ENCODE measurements around the gene PPDPF. TPM values are rescaled to one million over a fixed set of nuclear protein-coding genes. Genes with fewer than 3 reads are reported as not detected.

PPDPF gene
- total RNA-seq, 4 donors from 2014 or later: 151 to 352 (median 299) TPM

- peaks cover 8% of the 10 kb centered on the region for H3K36me3 ChIP-seq
- TF ChIP-seq POLR2AphosphoS5 (IDR thresholded peaks at IDR 0.05) (no peak), EP300 (IDR thresholded peaks at IDR 0.05) (no peak), CTCF (IDR thresholded peaks at IDR 0.05) (no peak), POLR2A (IDR thresholded peaks at IDR 0.05) (no peak)
- no peaks in the 10 kb centered on the region for H3K9me3 ChIP-seq
- 89% methylated on average over 14 of the region's 32 CpGs for WGBS
- H3K4me3 ChIP-seq: no peak overlapping the region
- peak in 1 of 2 donors; percentile 66 for DNase-seq (ENCODE audit: low spot score in 2 of 2)
- H3K4me1 ChIP-seq: peaks cover 28% of the 10 kb centered on the region
- no peak overlapping the region for H3K27ac ChIP-seq
- no peaks in the 10 kb centered on the region for H3K27me3 ChIP-seq
Measured at GRCh38 chr20:63517376-63518309, 2.9 kb upstream of the PPDPF start.

GRCh38 chr20:63518351-63518861, 2.2 kb upstream of the PPDPF start:
- DNase-seq (ENCODE audit: low spot score in 2 of 2): peak; percentile 61 to 80
- Histone ChIP-seq H3K4me1 (peaks cover 32% of the 10 kb centered on the region), H3K27me3 (no peaks in the 10 kb centered on the region), H3K4me3 (no peak overlapping the region), H3K27ac (no peak overlapping the region), H3K9me3 (no peaks in the 10 kb centered on the region), H3K36me3 (peaks cover 16% of the 10 kb centered on the region)
- TF ChIP-seq POLR2AphosphoS5 (IDR thresholded peaks at IDR 0.05): no peak
- no peak for TF ChIP-seq POLR2A (IDR thresholded peaks at IDR 0.05)
- no peak for TF ChIP-seq EP300 (IDR thresholded peaks at IDR 0.05)
- TF ChIP-seq CTCF (IDR thresholded peaks at IDR 0.05): no peak
- WGBS: 93% methylated on average over 6 of the region's 20 CpGs

- Histone ChIP-seq H3K36me3 (peaks cover 18% of the 10 kb centered on the region), H3K9me3 (no peaks in the 10 kb centered on the region), H3K4me1 (peaks cover 32% of the 10 kb centered on the region), H3K27ac (no peak overlapping the region), H3K27me3 (no peaks in the 10 kb centered on the region), H3K4me3 (peak overlapping the region; percentile 75)
- peak; percentile 59 to 79 for DNase-seq (ENCODE audit: low spot score in 2 of 2)
- 83% methylated on average over 25 of the region's 32 CpGs for WGBS
- TF ChIP-seq POLR2A (IDR thresholded peaks at IDR 0.05) (no peak), POLR2AphosphoS5 (IDR thresholded peaks at IDR 0.05) (no peak), CTCF (IDR thresholded peaks at IDR 0.05) (no peak), EP300 (IDR thresholded peaks at IDR 0.05) (no peak)
Measured at GRCh38 chr20:63518946-63519667, 1.5 kb upstream of the PPDPF start.

GRCh38 chr20:63519668-63520503, 679 bp upstream of the PPDPF start:
- no peak for TF ChIP-seq POLR2A (IDR thresholded peaks at IDR 0.05)
- TF ChIP-seq POLR2AphosphoS5 (IDR thresholded peaks at IDR 0.05): no peak
- TF ChIP-seq CTCF (IDR thresholded peaks at IDR 0.05): peak in 1 of 2 donors; percentile 25
- TF ChIP-seq EP300 (IDR thresholded peaks at IDR 0.05): no peak
- 0% methylated on average over 13 of the region's 72 CpGs for WGBS
- no peaks in the 10 kb centered on the region for H3K9me3 ChIP-seq
- peak overlapping the region; percentile 98 for H3K27ac ChIP-seq
- H3K27me3 ChIP-seq: no peaks in the 10 kb centered on the region
- peaks cover 32% of the 10 kb centered on the region for H3K4me1 ChIP-seq
- H3K4me3 ChIP-seq: peak overlapping the region; percentile 75
- DNase-seq (ENCODE audit: low spot score in 2 of 2): peak; percentile 82 to 83
- peaks cover 18% of the 10 kb centered on the region for H3K36me3 ChIP-seq

Measured in suprapubic skin (tissue), 4 donors.